GM19328 (cell line): ENCODE results near the gene ZCCHC14.
"Not testable (repeated sequence)": the region's sequence is repeated elsewhere in the genome, so short reads cannot be mapped to it uniquely, and the experiment has no call there.

Source experiments
- ATAC-seq: cut with Tn5 transposase; IDR thresholded peaks from one replicate; pipeline ENCODE4 v1.9.1; 2021; ENCODE audit warnings: mild to moderate bottlenecking, moderate library complexity; ENCODE audit not compliant: unreplicated experiment

Gene ZCCHC14

DNA sequence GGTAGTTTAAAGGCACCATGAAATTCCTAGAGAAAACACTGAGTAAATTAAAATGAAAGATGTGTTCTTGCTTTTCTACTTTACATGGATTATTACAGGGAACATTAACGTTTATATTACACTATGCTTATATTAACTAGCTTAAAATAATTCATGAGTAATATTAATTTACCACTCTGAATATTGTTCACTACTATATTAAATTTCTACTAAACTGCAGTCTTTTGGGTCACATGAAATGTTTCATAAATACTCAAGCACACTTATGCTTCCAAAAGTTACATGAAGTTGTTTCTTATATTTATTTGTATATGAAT lies 104.0 kb downstream of the ZCCHC14 start:
- no peak for ATAC-seq

DNA sequence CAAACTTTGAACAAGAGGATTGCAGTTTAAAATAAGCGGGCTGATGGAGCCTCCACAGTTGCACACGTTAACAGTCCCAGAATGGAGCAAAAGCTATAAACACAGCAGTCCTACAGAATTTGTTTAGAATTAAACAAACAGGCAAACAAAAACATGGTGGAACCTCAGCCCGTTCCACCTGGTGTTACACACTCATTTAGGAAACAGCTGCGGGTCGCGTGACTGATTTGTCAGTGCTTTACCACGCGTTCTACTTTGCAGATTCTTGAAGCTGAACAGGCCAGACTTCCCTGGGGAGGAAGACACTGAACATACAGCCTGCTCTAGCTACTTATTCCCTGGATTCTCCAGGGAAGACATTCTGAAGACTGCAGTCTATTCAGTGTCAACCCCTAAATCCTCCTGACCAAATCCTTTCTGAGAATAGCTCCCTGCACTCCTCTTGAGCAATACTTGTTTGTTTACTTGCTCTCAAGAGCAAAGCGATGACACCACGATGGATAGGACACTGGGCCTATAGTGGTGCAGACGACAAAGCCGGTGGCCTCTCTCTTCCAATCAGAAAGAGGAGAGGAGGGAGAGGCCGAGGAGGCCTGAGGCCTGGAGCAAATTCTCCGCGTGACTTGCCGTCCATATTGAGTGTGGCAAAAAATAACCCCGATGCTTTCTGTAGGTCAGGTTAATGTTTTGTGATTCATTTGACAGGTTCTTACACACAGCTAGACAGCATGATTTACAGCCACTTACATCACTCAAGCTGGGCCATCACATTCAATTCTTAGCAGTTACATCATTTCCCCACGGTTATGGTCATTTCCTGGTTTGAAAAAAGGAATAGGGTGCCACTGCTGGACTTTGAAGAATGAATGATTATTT lies 104.6 kb downstream of the ZCCHC14 start:
- ATAC-seq = peak; percentile 34

DNA sequence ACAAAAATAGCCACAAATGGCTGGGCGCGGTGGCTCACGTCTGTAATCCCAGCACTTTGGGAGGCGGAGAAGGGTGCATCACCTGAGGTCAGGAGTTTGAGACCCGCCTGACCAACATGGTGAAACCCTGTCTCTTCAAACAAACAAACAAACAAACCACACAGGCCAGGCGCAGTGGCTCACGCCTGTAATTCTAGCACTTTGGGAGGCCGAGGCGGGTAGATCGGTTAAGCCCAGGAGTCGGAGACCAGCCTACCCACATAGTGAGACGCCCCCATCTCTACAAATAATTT lies 108.0 kb downstream of the ZCCHC14 start:
- not testable (repeated sequence) for ATAC-seq

- ATAC-seq = peak; percentile 12
Measured at GRCh38 chr16:87384162-87384874, 108.5 kb downstream of the ZCCHC14 start.

DNA sequence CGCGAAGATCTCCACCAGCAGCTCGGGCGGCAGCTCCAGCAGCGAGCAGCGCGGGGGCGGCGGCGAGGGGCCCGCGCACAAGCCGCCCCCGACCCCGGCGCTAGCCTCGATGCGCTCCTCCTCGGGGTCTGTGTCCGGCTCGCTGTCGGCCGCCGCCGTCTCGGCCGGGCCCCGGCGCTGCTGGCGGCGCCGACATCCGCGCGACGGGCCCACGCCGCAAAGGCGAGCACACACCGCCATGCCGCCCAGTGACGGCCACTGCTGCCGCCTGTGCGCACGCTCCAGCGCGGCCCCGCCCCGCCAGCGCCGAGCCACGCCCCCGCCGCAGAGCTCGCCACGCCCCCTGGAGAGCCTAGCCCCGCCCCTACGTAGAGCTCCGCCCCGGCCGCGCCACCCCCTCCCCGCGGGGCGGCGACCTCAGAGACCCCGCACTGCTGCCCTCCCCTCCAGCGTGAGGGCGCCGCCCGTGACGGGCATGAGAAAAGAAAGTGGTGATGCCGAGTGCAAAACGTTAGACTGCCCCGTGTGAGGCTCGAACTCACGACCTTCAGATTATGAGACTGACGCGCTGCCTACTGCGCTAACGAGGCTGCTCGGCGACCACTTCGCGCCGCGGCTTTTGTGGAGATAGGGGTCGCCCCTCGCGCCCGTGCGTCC lies 109.2 kb downstream of the ZCCHC14 start, which contains the start of gene FBXO31:
Gene FBXO31, minus strand, starts transcription at position 272 of the 657 bp plus-strand sequence. Its CDS starts 32 bp downstream, at position 240.
- ATAC-seq = peak; percentile 51

DNA sequence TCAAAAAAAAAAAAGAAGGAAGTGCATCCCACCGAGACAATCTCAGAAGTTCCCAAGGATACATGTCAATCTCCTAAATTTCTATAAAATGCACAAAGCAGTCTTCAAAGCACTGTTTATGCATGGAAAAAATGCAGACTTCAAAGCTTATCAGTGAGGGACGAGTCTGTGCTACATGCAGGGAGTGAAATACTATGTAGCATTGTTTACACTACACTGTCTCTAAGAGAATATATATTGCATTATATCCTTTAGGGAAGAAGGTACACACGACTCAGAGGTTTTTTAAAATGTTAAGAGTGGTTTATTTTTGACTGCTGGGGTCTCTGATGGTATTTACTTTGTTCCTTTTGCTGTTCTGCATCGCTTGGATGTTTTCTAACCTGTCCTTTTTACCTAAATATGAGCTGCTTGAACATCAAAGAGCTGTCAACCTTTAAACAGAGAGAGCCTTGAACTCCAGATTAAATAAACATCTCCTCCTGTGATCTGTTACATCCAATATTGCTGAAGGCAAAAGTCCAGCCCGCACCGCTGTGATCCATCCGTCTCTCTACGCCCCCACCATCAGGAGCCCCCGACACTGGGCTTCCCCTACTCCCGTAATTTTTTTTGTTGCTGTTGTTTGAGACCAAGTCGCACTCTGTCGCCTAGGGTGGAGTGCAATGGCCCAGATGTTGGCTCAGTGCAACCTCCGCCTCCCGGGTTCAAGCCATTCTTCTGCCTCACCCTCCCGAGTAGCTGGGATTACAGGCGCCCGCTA lies 110.6 kb downstream of the ZCCHC14 start:
- ATAC-seq = no peak

DNA sequence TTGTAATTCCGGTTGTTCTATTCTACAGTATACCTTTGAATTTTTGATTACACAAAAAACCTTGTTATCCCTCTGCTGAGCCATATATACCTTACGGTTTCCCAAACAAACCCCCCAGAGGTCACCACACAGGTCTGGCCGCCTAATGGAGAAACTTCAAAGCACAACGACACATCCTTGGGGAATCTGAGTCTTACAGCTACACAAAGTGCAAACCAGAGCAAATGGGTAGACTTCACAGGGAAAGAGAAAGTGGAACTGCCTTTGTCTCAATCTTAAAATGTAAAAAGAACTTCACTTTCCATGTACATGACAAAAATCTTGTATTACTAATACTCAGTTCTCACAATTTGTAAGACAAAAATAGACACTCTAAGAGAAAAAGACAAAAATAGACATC lies 111.9 kb downstream of the ZCCHC14 start:
- ATAC-seq = no peak

GRCh38 chr16:87380403-87380802 lies 112.4 kb downstream of the ZCCHC14 start:
- no peak for ATAC-seq

GRCh38 chr16:87379312-87379752 lies 113.5 kb downstream of the ZCCHC14 start:
- not testable (repeated sequence) for ATAC-seq

DNA sequence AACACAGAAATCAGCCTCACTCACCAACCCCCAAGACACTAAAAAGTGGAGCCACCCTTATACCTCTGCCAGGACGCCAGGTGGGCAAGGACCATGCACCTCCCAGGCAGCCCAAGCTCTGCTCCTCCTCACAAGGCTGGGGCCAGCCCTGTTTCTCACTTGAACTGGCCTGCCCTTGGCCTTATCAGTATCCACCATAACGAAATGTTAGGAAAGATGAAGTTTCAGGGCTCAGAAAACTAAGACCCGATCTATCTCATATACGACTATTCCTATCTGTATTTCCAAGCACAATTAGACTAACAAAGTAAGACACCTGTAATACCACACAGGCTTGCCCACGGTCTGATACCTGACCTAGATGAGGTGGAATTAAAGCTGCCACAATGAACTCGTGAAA lies 116.2 kb downstream of the ZCCHC14 start:
- ATAC-seq = no peak

DNA sequence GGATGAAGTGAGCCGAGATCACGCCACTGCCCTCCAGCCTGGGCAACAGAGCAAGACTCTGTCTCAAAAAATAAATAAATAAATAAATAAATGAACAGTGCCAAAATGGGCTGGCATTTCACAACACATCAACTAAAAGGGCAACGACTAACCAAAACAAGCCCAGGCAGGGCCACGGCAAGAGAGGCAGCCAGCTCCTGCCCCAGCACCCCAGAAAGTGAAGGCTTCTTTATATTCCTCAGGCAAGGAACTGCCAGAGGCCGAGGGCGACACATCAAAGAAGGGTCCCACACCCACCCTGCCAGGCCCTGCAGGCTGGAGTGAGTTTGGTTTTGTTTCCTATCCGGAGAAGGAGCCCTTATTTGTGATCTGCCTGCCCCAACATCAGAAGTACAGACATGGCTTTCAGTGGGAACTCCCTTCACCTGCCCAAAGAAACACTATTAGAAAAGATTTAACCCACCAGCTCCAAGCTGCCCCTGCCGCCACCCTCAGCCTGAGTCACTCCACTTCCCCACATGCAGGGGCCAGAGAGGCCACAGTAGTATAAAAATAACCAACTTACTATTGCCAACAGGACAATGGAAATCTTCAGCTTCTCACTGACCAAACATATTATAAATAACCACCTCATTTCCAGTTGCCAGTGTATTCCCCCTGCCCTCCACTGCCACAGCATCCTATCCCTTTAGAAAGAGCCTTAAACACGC lies 117.2 kb downstream of the ZCCHC14 start:
- no peak for ATAC-seq

GRCh38 chr16:87374313-87374712 lies 118.5 kb downstream of the ZCCHC14 start:
- ATAC-seq = no peak

DNA sequence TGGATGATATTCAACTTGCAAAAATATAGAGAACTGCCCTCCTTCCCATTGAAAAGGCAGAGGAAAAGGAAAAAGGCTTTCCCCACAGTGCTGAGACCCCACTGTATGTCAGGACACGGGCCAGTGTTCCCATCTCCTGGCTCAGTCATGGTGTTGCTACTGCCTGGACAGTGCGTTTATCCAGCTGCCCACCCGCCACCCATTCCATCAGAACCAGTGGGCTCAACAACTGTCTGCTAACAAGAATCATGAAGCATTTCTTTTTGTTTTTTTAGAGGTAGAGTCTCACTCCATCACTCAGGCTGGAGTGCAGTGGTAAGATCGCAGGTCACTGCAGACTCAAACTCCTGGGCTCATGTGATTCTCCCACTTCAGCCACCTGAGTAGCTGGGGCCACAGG lies 120.5 kb downstream of the ZCCHC14 start:
- ATAC-seq = no peak

- no peak for ATAC-seq
Measured at GRCh38 chr16:87371261-87371866, 121.5 kb downstream of the ZCCHC14 start.

DNA sequence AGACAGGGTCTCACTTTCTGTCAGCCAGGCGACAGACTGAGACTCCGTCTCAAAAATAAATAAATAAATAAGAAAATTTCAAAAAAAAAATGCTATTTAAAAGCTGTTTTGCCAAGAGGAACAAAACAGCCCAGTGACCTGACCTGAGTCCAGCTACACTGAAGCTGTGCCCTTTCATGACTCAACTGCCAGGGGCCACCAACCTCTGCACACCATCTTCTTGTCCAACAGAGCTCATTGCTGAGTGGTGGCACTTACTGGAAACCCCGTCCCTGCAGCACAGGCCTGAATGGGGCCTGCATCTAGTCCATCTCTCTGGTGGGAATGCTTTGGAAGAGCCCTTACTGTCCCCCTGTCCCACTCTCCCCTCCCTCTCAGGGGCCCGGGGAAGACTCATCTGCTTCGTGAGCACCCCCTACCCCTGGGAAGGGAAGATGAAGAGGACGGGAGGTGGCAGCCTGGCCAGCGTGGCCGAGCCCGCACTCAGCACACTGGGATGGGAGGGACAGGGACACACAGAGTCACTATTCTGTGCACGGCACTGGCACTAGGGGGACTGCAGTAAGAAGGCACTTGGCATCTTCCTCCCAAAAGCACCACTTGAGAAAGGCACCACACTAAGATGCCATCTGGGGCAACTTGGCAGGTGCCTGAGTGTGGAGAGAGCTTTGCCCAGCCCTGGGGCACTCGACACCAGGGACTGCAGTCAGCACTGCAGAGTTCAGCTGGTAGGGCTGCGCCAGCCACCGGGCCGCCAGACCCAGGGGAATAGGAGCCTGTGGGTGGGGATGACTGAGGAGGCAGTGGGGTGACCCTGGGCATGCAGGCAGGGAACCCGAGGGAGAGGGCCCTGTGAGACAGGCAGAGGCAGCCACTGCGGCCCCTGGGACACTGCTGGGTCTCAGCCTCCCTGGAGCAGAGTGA lies 122.8 kb downstream of the ZCCHC14 start:
- no peak for ATAC-seq

DNA sequence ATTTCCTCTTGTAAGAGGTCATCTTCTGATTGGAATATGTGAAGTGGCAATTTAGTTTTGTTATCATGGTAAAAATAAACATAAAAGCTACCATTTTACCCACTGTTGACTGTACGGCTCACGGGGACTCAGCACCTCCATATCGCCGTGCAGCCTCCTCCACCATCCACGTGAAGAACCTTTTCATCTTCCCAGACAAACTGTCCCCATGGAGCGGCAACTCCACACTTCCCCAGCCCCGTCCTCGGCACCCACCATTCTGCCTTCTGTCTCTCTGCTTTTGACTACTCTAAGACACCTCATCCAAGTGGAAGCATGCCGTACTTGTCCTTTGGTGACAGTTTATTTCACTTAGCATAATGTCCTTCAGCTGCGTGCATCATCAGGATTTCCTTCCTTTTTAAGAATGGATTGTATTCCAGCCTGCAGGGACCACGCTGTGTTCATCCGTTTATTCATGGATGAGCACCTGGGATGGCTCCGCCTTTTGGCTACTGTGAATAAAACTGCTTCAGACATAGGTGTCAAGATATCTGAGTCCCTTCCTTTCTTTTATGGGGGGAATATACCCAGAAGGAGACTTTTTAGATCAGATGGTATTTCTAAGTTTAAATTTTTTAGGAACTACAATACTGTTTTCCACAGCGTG lies 123.6 kb downstream of the ZCCHC14 start:
- no peak for ATAC-seq

DNA sequence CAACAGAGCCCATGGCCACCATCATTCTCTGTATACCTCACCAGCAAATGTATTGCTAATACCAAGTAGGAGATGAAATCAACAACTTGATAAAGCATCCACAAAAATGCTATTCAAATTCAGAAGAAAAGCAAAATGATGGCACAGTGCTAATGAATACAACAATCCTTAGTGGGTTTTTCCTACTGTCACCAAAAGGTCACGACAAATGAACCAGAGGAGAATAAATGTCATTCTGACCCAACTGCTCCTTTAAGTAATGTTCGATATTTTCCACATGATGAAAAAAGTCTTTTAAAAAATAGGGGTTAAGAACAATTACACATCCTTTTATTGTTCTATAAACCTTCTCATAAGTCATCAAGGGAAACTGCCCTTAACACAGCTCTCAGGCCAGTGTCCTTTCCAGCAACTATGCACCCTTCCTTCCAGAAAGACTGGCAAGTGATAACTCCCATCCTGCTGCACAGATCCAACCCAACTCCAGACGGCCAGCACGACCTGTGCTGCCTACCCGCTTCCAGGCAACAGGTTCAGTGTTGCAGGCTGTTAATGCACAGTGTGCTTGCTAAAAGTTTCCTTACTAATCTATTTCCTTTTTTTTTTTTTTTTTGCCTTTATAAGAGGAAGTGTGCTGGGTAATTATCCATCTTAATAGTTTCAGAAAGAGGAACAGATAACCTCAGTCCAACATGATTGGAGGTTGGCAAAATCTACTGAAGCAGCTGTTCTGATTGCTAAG lies 124.6 kb downstream of the ZCCHC14 start:
- ATAC-seq = no peak

- no peak for ATAC-seq
Measured at GRCh38 chr16:87367529-87367928, 125.3 kb downstream of the ZCCHC14 start.
